Ammon's horn (tissue), 1 donor: ENCODE data around the gene KRT2.

Experiments
- DNase-seq: peaks from one replicate; pipeline ENCODE4 v3.0.0-alpha.2; 2016; ENCODE audit warnings: low spot score

KRT2 gene

GRCh38 chr12:52663420-52663819 lies 11.4 kb upstream of the KRT2 start:
- DNase-seq = no peak

- DNase-seq = no peak
Measured at GRCh38 chr12:52662918-52663229, 10.9 kb upstream of the KRT2 start.

- no peak for DNase-seq
Measured at GRCh38 chr12:52662093-52662917, 10.3 kb upstream of the KRT2 start.

- DNase-seq = no peak
Measured at GRCh38 chr12:52661668-52662067, 9.7 kb upstream of the KRT2 start.

- no peak for DNase-seq
Measured at GRCh38 chr12:52660934-52661499, 9.0 kb upstream of the KRT2 start.

GRCh38 chr12:52659951-52660350 lies 7.9 kb upstream of the KRT2 start:
- DNase-seq = no peak

- no peak for DNase-seq
Measured at GRCh38 chr12:52659395-52659794, 7.4 kb upstream of the KRT2 start.

GRCh38 chr12:52658196-52658595 lies 6.2 kb upstream of the KRT2 start:
- no peak for DNase-seq

GRCh38 chr12:52657250-52657902 lies 5.4 kb upstream of the KRT2 start:
- DNase-seq = no peak

GRCh38 chr12:52656616-52657015 lies 4.6 kb upstream of the KRT2 start:
- no peak for DNase-seq

GRCh38 chr12:52655720-52656124 lies 3.7 kb upstream of the KRT2 start:
- DNase-seq = no peak

- DNase-seq = no peak
Measured at GRCh38 chr12:52655251-52655650, 3.2 kb upstream of the KRT2 start.

- no peak for DNase-seq
Measured at GRCh38 chr12:52650520-52651081, 1.4 kb downstream of the KRT2 start.

- no peak for DNase-seq
Measured at GRCh38 chr12:52649066-52649465, 2.9 kb downstream of the KRT2 start.

GRCh38 chr12:52648012-52648550 lies 3.9 kb downstream of the KRT2 start:
- DNase-seq = no peak

GRCh38 chr12:52647601-52648000 lies 4.4 kb downstream of the KRT2 start:
- DNase-seq = no peak

- no peak for DNase-seq
Measured at GRCh38 chr12:52646613-52647012, 5.4 kb downstream of the KRT2 start.

- DNase-seq = no peak
Measured at GRCh38 chr12:52645982-52646381, 6.0 kb downstream of the KRT2 start.

GRCh38 chr12:52645120-52645761 lies 6.8 kb downstream of the KRT2 start:
- no peak for DNase-seq

- no peak for DNase-seq
Measured at GRCh38 chr12:52644078-52644415, 8.0 kb downstream of the KRT2 start.

- no peak for DNase-seq
Measured at GRCh38 chr12:52643233-52644077, 8.6 kb downstream of the KRT2 start.

GRCh38 chr12:52641468-52641867 lies 10.5 kb downstream of the KRT2 start:
- DNase-seq = no peak
